ENCODE results near the gene LAT.

Gene LAT

GRCh38 chr16:29007730-29008593 lies 23.1 kb downstream of the LAT start:
- DNase-seq (ENCODE audit: low read depth in 3 of 3) = peak in 2 of 3 experiments; percentile 43 to 63

DNA sequence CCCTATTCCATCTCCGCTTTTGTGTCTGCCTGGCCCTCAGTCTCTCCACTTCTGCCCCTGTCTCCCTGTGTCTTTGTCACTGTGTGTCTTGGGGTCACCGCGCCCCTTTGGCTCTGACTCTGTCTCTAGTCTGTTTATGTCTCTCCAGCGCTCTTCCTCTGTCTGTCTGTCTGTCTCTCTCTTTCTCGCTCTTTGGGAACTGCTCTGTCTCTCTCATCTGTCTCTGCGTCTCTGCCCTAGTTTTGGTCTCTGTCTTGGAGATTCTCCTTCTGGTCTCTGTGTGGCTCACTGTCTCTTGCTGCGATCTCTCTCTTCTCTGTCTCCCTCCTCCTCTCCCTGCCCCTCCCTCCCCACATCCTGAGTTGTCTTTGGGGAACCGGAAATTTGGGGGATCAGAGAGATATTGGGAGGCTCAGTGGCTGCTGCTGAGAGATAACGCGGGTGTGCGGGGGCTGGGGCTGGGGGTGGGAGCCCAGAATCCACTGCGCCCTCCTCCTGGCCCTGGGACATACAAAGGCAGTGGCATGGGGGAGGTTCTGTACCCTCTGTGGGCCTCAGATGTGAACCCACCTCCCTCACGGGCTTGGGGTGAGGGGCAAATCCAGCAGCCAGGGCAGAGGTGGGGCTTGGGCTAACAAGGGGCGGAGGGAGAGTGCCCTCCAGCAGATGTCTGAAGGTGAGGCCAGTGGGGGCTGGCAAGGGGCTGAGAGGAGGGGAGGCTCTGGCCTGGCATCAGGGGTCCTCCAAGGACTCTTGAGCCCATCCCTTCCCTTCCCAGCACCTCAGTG lies 24.4 kb downstream of the LAT start:
- DNase-seq (ENCODE audit: low read depth in 3 of 3) = no peak

DNA sequence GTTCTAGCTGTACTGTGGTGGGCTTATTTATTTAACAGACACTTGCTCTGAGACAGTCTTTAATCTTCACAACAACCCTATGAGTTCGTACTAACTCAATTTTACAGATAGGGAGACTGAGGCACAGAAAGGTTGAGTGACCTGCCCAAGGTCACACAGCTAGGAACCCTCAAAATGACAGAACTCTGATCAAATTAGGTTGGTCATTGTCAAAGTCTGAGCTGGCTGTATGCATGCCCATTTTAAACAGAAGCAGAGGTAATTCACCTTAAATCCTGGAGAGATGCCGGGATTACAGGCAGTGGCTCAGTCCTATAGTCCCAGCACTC lies 24.9 kb downstream of the LAT start:
- no peak for DNase-seq (ENCODE audit: low read depth in 3 of 3)

DNA sequence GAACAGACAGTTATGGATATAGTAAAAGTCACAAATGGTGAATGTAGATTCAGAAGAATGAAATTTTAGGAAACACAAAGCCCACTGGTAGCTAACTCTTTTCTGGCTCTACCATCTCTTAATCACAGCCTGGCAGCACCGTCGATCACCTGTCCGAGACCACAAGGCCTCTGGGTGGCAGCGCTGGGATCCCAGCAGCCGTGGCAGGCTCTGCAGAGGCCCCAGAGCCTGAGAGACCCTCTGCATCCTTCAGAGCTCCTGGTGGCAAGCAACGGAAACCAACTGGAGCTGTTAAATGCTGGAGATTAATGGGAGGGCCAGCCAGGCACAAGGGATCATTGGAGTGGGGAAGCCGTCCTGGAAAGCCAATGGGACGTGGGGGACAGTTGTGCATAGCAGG lies 26.3 kb downstream of the LAT start:
- DNase-seq (ENCODE audit: low read depth in 3 of 3) = no peak

GRCh38 chr16:29011851-29012250 lies 27.0 kb downstream of the LAT start:
- no peak for DNase-seq (ENCODE audit: low read depth in 3 of 3)

GRCh38 chr16:29012913-29013553 lies 28.2 kb downstream of the LAT start:
- no peak for DNase-seq (ENCODE audit: low read depth in 3 of 3)

GRCh38 chr16:29014561-29015069 lies 29.8 kb downstream of the LAT start:
- no peak for DNase-seq (ENCODE audit: low read depth in 3 of 3)

GRCh38 chr16:29022196-29022595 lies 37.3 kb downstream of the LAT start:
- no peak for DNase-seq (ENCODE audit: low read depth in 3 of 3)

DNA sequence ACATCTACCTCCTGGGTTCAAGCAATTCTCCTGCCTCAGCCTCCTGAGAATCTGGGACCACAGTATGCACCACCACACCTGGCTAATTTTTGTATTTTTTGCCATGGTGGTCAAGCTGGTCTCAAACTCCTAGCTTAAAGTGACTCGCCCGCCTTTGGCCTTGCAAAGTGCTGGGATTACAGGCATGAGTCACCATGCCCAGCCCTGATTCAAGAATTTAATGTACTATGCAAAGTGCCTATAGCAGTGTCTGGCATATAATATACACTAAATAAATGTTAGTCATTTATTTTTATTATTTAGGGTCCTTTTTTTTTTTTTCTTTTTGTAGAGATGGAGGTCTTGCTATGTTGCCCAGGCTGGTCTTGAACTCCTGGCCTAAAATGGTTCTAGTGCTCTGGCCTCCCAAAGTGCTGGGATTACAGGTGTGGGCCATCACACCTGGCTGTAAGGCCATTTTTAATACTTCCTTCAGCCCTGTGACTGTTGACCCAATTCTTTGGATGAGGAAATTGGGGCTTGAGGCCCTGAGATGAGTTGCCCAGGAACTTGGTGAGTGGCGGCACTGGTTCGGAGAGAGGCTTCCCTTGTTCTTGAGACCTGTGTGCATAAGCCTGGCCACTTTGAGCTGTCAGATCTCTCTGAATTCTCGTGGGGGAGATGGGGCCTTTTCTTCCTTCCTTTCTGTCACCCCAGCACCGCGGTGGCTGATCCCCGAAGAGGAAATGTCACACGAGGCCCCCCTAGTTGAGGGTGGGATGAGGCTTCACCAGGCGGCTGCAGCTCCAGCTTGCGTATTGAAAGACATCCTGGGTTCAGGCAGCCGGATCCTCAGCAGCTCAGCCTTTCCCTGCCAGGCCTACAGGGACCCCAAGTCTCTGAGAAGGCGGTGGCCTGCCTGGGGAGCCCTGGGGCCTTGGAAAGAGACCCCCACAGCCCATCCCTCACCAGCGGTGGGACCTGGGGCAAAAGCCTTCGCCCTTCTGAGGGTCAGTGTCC lies 38.7 kb downstream of the LAT start:
- no peak for DNase-seq (ENCODE audit: low read depth in 3 of 3)

DNA sequence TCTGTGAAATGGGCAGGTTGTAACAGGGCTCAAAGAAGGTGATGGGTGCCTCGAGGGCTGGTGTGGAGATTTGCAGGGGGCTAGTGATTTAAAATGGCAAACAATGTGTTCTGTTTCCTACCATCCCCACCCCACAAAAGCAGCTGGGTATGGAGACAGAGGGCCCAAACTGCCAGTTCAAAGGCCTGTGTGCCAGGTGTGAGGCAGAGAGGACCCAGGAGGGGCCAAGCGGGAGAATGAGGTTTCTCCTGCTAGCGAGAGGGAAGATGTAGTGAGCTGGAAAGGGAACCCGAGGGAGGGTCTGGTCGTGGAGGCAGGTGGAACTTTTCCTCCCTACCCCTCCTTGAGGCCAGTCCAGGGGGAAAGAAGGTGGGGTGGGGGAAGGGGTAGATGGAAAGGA lies 39.4 kb downstream of the LAT start:
- DNase-seq (ENCODE audit: low read depth in 3 of 3) = no peak

DNA sequence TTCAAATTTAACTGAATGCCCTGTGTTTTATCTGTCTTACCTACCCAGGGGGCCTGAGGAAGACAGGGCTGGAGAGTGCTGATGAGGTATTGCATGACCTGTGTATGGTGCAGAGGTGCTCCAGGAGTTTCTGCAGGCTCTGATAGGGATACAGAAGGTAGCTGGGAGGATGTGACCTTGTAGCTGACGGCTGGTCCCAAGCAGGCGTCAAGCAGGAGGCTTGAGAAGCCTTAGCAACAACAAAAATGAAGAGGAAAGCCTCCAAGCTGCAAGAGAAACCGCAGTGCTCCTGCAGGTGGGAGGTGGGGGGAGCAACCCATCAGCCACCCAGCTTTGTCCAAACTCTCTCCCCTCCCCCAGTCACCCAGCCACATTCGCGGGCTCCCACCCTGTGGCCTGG lies 40.4 kb downstream of the LAT start:
- no peak for DNase-seq (ENCODE audit: low read depth in 3 of 3)

DNA sequence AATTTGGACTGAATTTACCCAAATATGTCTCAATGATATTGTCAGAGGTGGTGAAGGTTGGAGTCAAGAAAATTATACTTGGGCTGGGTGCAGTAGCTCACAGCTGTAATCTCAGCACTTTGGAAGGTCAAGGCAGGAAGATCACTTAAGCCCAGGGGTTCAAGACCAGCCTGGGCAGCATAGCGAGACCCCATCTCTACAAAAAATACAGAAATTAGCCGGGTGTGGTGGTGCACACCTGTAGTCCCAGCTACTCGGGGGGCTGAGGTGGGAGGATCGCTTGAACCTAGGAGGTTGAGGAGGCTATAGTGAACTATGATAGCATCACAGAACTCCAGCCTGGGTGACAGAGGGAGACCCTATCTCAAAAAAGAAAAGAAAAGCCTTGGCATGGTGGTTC lies 40.9 kb downstream of the LAT start:
- DNase-seq (ENCODE audit: low read depth in 3 of 3) = no peak

DNA sequence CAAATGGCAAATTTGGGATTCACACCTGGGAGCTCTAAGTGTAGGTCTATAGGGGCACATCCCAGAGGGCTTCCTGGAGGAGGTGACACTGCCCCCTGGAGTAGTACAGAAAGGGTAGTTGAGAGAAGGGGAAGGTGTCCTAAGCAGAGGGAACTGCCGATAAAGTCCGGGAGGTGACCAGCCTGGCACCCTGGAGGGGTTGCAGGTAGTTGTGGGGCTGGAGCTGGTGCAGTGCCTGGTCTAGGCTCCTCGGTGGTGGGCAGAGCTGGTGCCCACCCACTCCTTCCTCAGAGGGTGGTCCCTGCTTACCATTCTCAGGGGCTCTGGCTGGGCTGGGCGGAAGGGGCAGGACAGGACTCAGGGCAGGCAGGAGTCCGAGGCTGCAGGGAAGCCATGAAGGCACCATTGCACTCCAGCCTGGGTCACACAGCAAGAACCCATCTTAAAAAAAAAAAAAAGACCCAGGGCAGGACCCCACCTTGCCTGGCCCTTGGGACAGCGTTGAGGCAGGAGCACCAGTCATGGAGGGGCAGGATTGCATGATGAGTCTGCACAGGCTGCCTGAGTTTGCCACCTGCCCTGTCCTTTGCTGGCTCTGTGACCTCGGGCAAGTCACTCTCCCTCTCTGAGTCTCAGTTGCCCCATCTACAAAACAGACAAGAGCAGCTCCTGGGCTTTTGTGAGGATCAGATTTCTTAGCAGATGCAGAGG lies 43.8 kb downstream of the LAT start:
- no peak for DNase-seq (ENCODE audit: low read depth in 3 of 3)

DNA sequence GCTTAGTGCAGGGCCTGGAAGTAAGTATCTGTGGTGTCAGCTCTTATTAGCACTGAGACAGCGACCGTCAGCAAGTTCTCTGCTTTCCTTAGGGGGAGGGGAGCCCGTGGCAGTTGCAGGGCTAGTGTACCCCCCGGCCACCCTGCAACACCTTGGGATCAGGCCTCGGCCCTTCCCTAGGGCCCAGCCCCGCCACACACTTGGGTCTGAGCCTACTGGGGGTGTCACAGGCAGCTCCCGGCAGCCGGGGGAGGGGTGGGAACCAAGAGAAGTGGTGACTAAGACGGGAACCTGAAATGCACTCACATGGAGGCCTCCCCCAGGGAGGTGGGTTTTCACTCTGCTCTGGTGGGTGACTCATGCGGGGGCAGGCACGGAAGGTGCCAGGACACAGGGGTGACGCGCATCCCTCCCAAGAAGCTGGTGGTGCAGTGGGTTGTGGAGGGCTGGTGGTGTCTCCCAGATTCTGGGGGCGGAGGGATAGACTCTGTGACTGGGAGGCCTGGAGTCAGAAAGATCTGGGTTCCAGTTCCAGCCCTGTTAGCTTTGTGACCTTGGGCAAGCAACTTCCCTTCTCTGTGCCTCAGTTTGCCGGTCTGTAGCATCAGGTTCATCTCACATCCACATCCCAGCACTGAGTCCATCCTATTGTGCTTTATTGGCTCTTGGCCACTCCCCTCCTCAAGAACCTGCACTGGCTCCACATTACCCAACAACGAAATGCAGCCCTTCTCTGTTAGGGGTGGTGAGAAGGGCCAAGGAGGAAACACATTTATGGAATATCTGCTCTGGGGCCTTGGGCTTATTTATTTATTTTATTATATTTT lies 44.5 kb downstream of the LAT start:
- peak; percentile 82 to 84 (median 82) for DNase-seq (ENCODE audit: low read depth in 3 of 3)

DNA sequence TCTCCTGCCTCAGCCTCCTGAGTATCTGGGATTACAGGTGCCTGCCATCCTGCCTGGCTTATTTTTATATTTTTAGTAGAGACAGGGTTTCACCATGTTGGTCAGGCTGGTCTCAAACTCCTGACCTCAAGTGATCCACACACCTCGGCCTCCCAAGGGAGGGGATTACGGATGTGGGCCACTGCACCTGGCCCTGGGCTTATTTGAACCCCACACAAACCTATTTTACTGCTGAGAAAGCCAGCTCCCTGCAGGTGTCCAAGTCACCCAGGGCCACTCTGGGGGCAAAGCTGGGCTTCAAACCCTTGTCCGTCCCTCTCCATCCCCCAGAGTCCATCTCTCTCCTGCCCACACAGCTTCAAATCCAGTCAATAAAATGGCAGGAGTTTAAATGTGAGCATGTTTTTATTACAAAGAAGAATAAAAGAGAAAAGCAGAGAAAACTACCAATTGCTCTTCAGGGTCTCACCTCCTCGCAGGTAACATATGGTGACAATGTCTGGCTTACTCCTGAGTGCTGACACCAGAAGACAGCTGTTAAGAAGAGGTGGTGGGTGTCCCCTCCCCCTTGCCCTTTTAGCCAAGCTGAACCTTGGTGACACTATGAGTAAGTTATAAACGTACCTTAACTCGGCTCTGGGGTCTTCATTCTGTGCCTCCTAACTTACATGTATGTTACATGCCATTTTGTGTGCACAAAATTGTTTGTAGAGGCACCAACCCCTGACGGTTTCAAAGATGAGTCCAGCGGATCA lies 45.4 kb downstream of the LAT start:
- DNase-seq (ENCODE audit: low read depth in 3 of 3) = no peak

Measured in stimulated activated CD4-positive, alpha-beta T cell treated with anti-CD3 and anti-CD28 coated beads, TNF-alpha, amount 100 ng/mL, for 4 hours (primary cell).